Activated T-cell treated with anti-CD3 and anti-CD28 coated beads for 24 hours (primary cell): Measurements from ENCODE around the gene ANKEF1.
"Not testable (repeated sequence)": the region's sequence is repeated elsewhere in the genome, so short reads cannot be mapped to it uniquely, and the experiment has no call there.

Experiments
- DNase-seq: peaks from one replicate; pipeline ENCODE4 v3.0.0-alpha.2; 2020; ENCODE audit warnings: low read depth

Gene ANKEF1

DNA sequence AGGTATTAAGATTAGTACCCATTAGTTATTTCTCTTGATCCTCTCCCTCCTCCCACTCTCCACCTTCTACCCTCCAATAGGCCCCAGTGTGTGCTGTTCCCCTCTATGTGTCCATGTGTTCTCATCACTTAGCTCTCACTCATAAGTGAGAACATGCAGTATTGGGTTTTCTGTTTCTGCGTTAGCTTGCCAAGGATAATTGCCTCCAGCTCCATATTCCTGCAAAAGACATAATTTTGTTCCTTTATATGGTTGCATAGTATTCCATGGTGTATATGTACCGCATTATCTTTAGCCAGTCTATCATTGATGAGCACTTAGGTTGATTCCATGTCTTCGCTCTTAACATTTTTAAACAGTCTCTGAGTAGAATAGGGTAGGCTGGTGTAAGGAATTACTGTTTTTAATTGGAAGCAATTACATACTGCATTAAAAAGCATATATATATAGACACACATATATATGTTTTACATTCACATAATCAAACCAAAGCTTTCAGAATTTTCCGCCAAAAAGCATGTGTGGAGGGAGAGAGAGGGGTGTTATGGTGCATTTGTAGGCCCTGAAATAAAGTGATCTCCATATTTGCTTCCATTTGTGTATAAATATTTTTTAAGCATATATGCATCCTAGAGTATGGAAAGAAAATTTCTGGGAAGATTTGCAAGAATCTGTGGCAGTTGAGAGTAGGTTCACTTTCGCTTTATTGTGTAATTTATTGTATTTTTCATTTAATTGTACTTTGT lies 709 bp upstream of the ANKEF1 start:
- no peak for DNase-seq

DNA sequence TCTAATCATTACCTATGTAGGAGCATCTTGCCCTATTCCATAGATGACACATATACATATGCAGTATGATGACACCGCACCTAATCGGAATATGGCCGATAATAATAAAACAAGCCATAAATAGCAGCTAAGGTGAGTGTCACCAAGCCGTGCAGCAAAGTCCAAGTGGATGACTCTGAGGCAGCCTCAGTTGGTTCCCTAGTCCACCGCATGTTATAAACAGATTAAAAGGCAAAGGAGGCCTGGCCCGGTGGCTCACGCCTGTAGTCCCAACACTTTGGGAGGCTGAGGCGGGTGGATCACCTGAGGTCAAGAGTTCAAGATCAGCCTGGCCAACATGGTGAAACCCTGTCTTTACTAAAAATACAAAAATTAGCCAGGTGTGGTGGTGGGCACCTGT lies 1.5 kb downstream of the ANKEF1 start:
- not testable (repeated sequence) for DNase-seq

DNA sequence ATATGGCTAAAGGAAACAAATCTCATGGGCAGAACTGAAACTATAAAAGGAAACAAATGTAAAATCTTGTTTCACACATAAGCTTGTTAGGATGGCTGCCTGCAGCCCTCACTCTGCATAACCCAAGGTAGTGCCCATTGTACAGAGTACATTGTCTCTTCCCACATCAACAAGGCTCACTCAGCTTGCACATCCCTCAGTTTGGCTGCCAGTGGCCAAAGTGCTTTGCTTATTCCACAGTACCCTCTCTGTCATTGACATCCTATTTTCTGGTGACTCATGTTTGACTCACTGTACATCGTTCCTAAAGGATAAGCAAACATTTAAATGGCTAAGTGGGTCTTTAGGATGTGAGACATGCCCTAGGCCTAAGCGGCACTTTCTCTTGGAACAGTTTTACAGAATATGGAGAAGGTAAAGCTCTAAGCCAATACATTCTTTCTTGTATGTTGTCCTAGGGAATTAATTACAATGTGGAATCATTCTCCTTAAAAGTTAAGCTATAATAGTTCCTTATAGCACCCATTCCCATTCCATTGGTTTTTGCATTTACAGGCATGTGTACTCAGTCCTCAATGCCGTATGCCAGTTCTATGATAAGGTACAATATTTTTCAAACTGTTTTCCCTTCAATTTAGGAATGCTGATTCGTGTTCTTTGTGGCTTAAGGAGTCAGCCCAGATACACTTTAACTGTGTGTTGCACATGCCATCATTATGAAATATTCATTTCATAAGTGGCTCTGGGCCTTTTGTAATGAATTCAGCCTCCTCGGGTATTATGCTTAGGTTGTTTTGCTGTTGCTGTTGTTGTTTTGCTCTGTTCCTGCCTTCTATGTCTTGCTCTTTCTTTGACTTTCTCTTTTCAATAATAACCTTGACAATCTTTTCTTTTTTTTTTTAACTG lies 5.5 kb downstream of the ANKEF1 start:
- no peak for DNase-seq

DNA sequence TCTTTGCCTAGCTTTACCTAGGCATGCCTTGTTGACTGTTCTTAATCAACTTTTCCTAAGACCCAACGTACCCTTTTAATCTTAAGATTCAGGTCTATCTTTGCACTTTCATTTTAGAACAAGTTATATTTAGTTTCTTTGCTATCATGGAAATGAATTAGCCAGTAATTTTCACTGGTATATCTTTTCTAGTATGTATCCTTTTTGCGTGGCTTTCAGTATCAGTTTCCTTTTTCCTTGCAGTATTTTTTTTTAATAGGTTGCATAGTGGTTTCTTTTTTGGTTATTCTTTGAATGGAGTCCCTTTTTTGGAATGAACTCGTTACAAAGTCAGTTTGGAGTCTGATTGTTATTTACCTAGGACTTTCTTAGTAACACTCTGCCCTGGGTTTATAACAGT lies 7.3 kb downstream of the ANKEF1 start:
- DNase-seq: no peak

DNA sequence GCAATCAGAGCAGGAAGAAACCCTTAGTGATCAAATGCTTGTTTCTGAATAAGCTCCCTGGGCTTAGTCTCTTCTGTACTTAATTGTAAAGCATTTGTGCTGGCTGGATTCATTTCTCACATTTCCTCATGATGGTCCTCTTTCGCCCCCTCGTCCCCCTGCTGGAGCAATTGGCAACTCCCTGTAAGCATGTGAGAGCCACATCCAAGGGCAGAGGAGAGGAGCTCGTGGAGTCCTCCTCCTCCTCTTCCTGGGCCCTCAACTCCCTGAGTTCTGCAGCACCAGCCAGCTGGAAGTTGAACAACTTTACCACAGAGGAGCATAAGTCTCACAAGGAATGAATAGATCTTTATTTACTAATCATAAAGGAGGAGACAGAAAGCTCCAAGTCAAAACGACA lies 12.6 kb downstream of the ANKEF1 start:
- DNase-seq: no peak

DNA sequence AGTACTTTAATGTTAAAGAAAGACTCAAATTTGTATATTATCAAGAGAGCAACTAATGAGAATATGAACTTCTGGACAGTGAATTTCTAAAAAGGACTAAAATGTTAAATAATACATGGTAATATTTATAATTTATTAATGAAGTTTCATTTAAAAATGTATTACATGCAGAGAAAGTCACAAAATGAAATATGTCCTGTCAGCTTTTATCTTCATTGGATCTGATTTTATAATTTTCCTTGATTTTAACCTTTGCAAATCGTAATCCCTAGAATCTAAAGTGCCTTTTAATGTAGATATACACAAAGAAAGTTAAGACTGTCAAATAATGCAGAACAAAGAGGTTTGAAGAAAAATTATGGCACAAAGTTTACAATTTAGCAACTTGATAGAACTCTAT lies 16.4 kb downstream of the ANKEF1 start:
- no peak for DNase-seq

DNA sequence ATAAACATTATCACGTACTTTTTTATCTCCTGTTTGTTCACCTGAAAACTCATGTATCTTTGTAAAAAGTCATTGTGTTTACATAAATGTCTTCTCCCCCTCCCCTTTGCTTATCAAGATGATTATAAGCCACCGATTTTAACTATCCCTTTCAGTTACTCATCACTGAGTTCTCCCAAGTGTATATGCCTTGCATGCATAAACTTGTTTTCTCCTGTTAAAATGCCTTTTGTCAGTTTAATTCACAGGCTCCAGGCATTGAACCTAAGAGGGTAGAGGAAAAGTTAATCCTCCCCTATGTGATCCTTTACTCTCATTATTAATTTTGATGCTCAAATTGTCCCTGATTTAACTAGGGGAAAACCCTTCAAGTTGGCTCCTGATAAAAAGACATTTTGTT lies 24.2 kb downstream of the ANKEF1 start:
- no peak for DNase-seq

DNA sequence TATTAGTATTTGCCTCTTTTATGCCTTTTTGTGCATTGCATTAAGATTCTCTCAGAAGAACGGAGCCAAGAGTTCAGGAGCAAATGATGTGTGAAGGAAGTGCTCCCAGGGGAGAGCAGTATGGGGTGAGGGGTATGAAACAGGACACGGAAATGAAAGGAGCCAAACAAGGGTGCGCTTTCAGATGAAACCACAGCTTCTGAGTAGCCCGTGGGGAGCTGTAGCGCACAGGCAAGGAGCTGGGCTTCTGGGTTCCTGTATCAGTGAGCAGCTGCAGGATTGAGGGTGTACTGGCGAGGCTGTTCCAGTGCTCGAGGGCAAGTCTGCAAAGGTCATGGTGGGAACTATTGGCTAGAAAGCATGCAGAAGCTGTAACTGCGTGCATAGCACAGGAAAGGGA lies 25.4 kb downstream of the ANKEF1 start:
- no peak for DNase-seq

DNA sequence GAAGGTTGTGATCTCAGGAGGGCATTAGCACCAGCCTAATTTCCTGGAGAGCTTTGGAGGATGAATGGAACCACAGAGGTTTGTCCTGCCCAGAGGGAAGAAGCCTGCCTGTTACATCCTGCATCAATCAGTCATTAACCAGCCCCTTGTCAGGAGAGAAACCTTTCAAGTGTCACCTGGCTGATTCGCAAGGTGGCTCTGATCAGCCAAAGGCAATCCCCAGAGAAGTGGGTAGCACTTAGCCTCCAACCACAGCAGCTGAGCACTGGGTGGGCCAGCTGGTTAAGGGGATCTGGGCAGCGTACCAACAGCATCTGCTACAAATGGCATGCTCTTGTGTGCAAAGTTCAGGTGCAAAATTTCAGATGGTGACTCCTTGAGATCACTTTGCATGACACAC lies 26.9 kb downstream of the ANKEF1 start:
- no peak for DNase-seq

DNA sequence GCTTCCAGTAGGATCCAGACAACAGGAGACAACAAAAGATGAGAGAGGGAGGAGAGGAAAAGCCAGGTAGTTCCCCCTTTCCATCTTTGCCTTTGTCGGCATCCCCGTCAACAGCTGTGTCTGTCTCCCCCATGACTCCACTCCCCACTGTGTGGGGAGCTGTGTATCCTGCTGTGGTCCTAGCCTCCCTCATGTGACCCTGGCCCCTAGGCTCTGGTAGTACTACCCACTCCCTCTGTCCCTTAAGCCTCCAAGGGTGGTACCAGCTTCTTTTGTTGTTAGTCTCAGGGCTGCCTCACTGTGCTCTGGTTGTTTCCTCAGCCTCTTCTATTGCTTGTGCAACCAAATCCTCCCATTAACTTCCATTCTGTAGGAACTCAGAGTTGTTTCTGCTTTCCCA lies 28.7 kb downstream of the ANKEF1 start:
- no peak for DNase-seq

DNA sequence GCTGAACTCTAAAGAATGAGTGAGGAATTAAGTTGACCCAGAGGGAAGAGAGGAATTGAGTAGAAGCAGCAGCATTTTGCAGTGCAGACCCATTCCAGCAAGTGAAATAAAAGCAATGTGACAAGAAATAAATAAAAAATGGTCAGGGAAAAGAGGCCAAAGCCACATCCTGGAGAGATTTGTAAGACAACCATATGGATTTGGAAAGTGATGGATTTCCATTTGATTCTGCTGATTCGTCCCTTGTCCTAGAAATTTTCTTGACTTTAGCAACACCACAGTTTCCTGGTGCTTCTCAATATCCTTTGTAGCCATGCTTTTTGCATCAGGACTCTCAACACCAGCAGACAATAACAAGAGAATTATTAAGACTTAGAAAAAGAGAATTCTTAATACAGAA lies 29.8 kb downstream of the ANKEF1 start:
- no peak for DNase-seq

DNA sequence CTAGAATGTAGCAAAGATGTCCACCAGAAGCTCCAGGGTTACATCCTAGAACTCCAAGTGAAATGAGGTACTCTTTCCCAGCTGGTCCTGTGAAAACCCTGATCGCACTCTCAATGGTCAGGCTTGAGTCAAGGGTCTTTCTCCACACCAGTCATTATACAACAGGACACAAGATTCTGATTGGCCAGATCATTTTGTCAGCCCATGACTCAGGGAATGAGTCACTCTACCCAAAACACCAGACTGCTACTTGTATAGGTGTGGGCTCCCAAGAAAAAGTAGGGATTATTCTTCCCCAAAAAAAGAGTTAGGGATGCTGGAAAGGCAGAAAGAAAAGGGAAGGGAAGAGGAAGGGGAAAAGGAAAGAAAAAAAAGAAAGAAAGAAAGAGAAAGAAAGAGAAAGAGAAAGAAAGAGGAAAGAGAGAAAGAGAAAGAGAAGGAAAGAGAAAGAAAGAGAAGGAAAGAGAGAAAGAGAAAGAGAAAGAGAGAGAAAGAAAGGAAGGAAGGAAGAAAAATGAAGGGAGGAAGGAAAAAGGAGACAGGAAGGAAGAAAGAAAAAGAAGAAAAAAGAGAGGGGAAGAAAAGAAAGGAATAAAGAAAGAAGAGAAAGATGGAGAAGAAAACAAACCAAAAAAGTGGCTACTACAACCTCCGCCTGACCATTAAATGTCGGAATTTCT lies 30.5 kb downstream of the ANKEF1 start:
- no peak for DNase-seq

DNA sequence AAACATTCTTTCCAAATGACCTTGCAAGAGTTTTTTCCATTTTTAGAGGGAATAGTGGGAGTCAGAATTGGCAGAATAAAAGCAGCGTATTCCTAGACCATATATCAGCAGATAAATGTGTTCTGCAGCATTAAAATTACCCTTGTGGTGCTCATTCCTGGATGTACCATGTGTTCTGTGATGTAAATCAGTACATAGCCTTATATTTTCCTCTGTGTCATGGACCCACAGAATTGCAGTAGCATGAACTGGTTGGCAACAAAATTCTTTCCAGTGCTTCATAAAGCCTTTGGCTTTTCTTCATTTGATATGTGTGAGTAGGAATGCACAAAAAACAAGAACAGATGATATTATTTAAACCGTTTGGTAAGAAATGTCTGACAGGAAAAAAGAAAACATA lies 32.5 kb downstream of the ANKEF1 start:
- DNase-seq: no peak

DNA sequence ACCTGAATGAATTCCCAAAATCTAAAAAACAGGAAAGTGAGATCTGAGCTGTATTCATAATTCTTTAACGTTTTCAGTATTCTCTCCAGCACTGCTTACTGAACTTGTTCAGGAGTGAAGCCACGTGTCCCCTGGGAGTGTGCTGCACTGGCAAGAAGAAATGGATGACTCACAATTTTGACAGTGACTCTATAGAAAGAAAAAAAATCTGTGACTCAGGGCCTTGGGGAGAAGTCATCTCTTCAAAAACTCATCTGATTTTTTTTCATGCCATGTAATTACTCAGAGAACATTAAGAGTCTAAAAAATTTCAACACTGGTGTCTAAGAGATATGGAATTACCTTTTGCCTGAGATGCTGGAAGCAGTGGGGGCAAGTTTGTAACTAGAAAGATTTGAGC lies 39.7 kb downstream of the ANKEF1 start:
- no peak for DNase-seq

DNA sequence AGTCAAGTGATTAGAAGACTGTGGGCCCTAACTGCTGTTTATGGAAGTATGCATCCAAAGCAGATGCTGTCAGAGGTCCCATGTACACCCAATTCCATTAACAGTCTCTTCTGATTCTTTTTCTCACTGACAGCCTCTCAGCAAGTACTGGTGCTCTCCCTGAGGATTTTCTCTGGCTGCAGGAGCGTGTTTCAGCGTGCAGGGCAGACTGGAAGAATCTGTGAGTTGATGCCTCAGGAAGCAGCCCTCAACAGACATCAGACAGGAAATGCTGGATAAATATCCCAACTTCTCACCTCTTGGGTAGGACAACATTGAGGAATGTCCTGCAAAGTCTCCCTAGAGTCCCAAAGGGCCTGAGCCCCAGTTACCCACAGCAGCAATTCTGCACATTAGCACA lies 40.8 kb downstream of the ANKEF1 start:
- DNase-seq: no peak

DNA sequence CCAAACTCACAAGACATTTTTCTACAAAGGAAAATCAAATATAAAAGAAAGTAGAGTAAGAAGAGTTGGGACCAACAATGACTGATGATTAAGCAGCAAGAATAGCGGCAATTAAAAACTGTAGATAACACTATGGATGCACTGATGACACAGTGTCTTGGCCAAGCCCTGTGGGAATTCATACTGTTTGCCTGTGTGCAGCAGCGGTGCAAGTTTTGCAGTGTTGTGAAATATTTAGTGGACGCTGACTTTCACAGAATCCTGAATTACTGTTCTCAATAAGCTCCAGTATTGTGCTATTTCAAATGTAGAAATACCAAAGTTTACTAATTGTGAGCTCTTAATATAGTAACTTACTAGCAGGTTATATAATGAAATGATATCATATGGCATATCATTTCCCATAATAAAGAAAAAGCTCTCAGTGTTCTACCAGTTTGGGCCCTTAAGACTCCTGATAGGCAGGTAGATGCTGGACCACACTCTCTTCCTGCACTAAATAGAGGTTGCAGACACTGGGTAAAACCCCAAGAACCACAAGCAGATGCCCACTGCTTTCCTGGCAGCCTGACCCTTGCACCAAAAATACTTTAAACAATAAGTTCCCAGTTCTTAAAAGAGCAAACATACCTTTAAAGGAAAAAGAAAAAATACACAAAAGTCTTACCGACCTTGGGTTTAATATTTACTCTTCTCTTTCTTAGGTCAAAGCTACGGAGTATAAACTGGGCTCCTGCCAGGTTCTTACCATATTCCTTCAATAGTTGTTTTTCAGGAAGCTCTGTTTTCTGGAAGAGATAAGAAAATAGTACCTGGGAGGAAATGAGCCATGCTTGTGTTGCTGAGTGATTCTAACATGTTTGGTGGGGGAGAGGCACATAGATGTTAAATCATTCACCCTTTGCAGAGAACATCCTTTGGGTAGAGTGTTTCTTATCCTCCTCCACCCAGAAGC lies 41.6 kb downstream of the ANKEF1 start:
- DNase-seq: no peak

DNA sequence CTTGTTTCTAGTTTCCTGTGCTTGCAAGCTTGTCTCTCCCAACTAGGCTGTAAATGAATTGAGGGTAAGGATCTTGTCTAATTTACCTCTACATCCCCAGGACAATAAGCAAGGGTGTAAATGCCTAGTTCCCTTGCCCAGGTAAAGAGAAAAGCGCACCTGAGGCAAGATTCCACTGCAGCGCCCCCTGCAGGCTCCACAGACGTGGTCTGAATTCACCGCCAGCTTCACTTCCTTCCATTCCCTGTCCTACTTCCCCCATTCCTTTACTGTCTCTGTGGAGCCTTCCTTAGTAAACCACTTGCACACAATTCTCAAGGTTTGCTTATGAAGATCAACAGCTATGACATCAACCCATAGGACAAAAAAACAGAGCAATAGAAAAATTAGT lies 42.3 kb downstream of the ANKEF1 start:
- DNase-seq: no peak

DNA sequence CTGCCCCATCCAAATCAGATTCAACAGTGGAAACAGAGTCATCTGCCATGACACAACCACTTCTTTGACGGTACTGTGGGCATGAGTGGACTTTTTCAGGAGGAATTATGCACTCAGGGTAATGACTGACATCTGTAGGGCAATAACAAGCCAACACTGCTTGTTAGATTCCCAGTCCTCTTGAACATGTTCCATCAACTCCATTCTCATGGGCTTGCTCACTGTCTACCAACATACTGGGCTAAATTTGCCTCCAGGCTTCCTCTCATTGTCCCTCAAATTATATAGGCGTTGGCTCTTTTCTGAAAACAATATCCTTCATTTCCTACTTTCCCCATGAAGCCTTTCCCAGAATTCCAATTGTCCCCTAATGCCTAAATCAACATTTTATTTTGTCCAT lies 43.1 kb downstream of the ANKEF1 start:
- DNase-seq: no peak

DNA sequence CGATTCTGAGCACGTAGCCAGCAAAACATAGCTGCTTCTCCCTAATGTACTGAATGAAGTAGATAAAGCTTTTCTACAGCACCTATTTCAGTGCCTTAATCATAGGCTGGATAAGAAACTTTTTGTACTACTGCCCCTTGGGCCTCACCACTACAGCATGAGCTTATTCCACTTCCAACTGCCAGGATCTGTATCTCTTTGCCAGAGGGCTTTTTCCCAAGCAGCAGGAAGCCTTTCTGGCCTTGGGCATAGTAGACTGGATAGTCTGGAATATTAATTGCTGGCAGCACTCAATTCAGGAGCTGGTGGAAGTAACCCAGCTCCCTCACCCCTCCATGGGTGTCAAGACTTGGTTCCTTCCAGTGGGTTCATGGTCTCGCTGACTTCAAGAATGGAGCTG lies 43.6 kb downstream of the ANKEF1 start:
- DNase-seq: no peak

DNA sequence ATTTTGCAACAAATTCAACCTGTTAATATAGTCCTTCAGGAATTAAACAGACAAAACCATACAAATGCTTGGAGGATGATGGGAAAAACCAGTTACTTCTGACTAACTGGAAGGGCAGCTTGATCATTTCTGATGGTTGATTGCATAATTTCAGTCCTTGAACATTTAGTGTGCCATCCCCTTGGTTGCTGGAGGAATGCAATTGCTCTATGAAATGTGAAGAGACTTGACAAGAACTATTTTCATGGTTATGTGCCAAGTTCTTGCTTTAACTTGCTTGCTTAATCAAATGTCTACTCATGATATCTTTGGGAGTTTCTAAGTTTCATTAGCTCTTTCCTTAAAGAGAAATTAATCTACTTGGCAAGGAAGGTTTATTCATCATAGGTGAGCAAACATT lies 45.2 kb downstream of the ANKEF1 start:
- DNase-seq: no peak

DNA sequence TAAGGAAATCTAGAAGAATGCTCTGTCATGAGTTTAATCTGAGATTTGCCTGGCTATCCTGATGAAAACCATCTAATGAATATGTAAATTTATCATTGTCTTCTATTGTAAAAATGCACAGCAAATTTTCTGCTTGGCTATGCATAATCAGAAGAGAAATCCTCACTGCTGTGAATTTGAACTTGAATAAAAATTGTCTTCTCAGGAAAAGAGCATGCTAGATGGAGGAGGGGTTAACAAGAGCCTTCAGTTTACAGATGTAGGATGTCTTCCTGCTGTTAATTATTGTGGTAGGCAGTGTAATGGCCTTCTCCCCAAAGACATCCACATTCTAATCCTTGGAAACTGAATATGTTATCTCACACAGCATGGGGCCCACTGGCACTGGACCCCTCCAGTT lies 45.8 kb downstream of the ANKEF1 start:
- no peak for DNase-seq
